Measurements from ENCODE around the gene GPC6. TPM values are rescaled to one million over a fixed set of nuclear protein-coding genes. Genes with fewer than 3 reads are reported as not detected.
A peak's percentile ranks its signal among the peaks of the same experiment; 100 is the strongest.

GPC6 gene
- polyA plus RNA-seq, 1 of the 3 experiments (the other 2 are of a cell fraction) = 6.7 TPM

GRCh38 chr13:93559718-93560117 lies 333.1 kb downstream of the GPC6 start:
- H2AFZ ChIP-seq (ENCODE audit: low read depth) = no peak overlapping the region
- TF ChIP-seq GATA2 (CRISPR knock-in tag; IDR thresholded peaks at IDR 0.05) (no peak), POLR2AphosphoS5 (IDR thresholded peaks at IDR 0.05; ENCODE audit: low read depth, low read length) (no peak), TEAD4 (IDR thresholded peaks at IDR 0.05; ENCODE audit: borderline replicate concordance, insufficient read depth) (no peak), YY1 (IDR thresholded peaks at IDR 0.05; ENCODE audit: low read depth) (no peak), NFIC (IDR thresholded peaks at IDR 0.05; ENCODE audit: borderline replicate concordance) (peak; percentile 94), USF2 (IDR thresholded peaks at IDR 0.05; ENCODE audit: borderline replicate concordance, low read depth, low read length) (no peak), RCOR1 (IDR thresholded peaks at IDR 0.05; ENCODE audit: low read length) (no peak), EZH2phosphoT487 (IDR thresholded peaks at IDR 0.05; ENCODE audit: borderline replicate concordance, low read depth) (no peak), RFX5 (IDR thresholded peaks at IDR 0.05; ENCODE audit: low read length) (no peak), FOXM1 (IDR thresholded peaks at IDR 0.05; ENCODE audit: low read depth) (no peak), JUND (IDR thresholded peaks at IDR 0.05) (peak; percentile 78), TAF1 (IDR thresholded peaks at IDR 0.05; ENCODE audit: borderline replicate concordance, low read depth, low read length) (no peak), SIN3A (IDR thresholded peaks at IDR 0.05; ENCODE audit: borderline replicate concordance, low read depth, low read length) (no peak), MEF2A (IDR thresholded peaks at IDR 0.05; ENCODE audit: borderline replicate concordance, low read depth) (no peak), SMC3 (IDR thresholded peaks at IDR 0.05; ENCODE audit: low read depth, low read length) (no peak), FOXJ3 (CRISPR knock-in tag; IDR thresholded peaks at IDR 0.05) (no peak), MXI1 (IDR thresholded peaks at IDR 0.05; ENCODE audit: low read depth, low read length) (no peak)
- TF ChIP-seq, protein P1, sequence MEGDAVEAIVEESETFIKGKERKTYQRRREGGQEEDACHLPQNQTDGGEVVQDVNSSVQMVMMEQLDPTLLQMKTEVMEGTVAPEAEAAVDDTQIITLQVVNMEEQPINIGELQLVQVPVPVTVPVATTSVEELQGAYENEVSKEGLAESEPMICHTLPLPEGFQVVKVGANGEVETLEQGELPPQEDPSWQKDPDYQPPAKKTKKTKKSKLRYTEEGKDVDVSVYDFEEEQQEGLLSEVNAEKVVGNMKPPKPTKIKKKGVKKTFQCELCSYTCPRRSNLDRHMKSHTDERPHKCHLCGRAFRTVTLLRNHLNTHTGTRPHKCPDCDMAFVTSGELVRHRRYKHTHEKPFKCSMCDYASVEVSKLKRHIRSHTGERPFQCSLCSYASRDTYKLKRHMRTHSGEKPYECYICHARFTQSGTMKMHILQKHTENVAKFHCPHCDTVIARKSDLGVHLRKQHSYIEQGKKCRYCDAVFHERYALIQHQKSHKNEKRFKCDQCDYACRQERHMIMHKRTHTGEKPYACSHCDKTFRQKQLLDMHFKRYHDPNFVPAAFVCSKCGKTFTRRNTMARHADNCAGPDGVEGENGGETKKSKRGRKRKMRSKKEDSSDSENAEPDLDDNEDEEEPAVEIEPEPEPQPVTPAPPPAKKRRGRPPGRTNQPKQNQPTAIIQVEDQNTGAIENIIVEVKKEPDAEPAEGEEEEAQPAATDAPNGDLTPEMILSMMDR (IDR thresholded peaks at IDR 0.05) = no peak
- TF ChIP-seq, protein P2, sequence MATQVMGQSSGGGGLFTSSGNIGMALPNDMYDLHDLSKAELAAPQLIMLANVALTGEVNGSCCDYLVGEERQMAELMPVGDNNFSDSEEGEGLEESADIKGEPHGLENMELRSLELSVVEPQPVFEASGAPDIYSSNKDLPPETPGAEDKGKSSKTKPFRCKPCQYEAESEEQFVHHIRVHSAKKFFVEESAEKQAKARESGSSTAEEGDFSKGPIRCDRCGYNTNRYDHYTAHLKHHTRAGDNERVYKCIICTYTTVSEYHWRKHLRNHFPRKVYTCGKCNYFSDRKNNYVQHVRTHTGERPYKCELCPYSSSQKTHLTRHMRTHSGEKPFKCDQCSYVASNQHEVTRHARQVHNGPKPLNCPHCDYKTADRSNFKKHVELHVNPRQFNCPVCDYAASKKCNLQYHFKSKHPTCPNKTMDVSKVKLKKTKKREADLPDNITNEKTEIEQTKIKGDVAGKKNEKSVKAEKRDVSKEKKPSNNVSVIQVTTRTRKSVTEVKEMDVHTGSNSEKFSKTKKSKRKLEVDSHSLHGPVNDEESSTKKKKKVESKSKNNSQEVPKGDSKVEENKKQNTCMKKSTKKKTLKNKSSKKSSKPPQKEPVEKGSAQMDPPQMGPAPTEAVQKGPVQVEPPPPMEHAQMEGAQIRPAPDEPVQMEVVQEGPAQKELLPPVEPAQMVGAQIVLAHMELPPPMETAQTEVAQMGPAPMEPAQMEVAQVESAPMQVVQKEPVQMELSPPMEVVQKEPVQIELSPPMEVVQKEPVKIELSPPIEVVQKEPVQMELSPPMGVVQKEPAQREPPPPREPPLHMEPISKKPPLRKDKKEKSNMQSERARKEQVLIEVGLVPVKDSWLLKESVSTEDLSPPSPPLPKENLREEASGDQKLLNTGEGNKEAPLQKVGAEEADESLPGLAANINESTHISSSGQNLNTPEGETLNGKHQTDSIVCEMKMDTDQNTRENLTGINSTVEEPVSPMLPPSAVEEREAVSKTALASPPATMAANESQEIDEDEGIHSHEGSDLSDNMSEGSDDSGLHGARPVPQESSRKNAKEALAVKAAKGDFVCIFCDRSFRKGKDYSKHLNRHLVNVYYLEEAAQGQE (IDR thresholded peaks at IDR 0.05; ENCODE audit: low read depth, low read length) = no peak
- TF ChIP-seq, protein P3, sequence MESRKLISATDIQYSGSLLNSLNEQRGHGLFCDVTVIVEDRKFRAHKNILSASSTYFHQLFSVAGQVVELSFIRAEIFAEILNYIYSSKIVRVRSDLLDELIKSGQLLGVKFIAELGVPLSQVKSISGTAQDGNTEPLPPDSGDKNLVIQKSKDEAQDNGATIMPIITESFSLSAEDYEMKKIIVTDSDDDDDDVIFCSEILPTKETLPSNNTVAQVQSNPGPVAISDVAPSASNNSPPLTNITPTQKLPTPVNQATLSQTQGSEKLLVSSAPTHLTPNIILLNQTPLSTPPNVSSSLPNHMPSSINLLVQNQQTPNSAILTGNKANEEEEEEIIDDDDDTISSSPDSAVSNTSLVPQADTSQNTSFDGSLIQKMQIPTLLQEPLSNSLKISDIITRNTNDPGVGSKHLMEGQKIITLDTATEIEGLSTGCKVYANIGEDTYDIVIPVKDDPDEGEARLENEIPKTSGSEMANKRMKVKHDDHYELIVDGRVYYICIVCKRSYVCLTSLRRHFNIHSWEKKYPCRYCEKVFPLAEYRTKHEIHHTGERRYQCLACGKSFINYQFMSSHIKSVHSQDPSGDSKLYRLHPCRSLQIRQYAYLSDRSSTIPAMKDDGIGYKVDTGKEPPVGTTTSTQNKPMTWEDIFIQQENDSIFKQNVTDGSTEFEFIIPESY (IDR thresholded peaks at IDR 0.05; ENCODE audit: borderline replicate concordance, low read depth) = no peak
- TF ChIP-seq, protein P4, sequence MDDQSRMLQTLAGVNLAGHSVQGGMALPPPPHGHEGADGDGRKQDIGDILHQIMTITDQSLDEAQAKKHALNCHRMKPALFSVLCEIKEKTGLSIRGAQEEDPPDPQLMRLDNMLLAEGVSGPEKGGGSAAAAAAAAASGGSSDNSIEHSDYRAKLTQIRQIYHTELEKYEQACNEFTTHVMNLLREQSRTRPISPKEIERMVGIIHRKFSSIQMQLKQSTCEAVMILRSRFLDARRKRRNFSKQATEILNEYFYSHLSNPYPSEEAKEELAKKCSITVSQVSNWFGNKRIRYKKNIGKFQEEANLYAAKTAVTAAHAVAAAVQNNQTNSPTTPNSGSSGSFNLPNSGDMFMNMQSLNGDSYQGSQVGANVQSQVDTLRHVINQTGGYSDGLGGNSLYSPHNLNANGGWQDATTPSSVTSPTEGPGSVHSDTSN (IDR thresholded peaks at IDR 0.05) = peak; percentile 67
- TF ChIP-seq, protein P5, sequence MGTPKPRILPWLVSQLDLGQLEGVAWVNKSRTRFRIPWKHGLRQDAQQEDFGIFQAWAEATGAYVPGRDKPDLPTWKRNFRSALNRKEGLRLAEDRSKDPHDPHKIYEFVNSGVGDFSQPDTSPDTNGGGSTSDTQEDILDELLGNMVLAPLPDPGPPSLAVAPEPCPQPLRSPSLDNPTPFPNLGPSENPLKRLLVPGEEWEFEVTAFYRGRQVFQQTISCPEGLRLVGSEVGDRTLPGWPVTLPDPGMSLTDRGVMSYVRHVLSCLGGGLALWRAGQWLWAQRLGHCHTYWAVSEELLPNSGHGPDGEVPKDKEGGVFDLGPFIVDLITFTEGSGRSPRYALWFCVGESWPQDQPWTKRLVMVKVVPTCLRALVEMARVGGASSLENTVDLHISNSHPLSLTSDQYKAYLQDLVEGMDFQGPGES (IDR thresholded peaks at IDR 0.05; ENCODE audit: low read depth, low read length) = no peak
- TF ChIP-seq, protein P6, sequence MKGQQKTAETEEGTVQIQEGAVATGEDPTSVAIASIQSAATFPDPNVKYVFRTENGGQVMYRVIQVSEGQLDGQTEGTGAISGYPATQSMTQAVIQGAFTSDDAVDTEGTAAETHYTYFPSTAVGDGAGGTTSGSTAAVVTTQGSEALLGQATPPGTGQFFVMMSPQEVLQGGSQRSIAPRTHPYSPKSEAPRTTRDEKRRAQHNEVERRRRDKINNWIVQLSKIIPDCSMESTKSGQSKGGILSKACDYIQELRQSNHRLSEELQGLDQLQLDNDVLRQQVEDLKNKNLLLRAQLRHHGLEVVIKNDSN (IDR thresholded peaks at IDR 0.05; ENCODE audit: borderline replicate concordance, low read depth) = no peak

More at GRCh38 chr13:93559718-93560117, 333.1 kb downstream of the GPC6 start:
- H4K20me1 ChIP-seq (ENCODE audit: insufficient read depth) = no peaks in the 10 kb centered on the region
- H3K79me2 ChIP-seq (ENCODE audit: insufficient read depth) = no peaks in the 10 kb centered on the region
- ChIA-PET POLR2A (no interaction called here), CTCF (no interaction called here)
- peaks cover 0 to 6% of the 10 kb centered on the region in 2 experiments for H3K36me3 ChIP-seq (replicated peaks in 1 of 2; ENCODE audit: control insufficient read depth in 1 of 2, insufficient read depth in 2 of 2, low read length in 1 of 2)
- no peak overlapping the region for H3K9ac ChIP-seq
- 21% methylated on average over 3 of the region's 3 CpGs for WGBS (ENCODE audit: low lambda C conversion rate)
- no peaks in the 10 kb centered on the region for H3K27me3 ChIP-seq (ENCODE audit: insufficient read depth)
- H3K9me2 ChIP-seq = no peaks in the 10 kb centered on the region
- peaks cover 0 to 4% of the 10 kb centered on the region in 2 experiments; a peak in 1 of 4 replicates for H3K4me1 ChIP-seq (ENCODE audit: control insufficient read depth in 1 of 2, insufficient read depth in 2 of 2, low read depth in 1 of 2, low read length in 1 of 2)
- no peak overlapping the region for H3K4me2 ChIP-seq
- peaks cover 6% of the 10 kb centered on the region for H3F3A ChIP-seq (replicated peaks; ENCODE audit: insufficient read depth)
- no peaks in the 10 kb centered on the region for H3K9me3 ChIP-seq
- no peak for DNase-seq
- H3K27ac ChIP-seq (ENCODE audit: low read depth in 2 of 2, low read length in 1 of 2) = no peak overlapping the region
- H3K4me3 ChIP-seq (ENCODE audit: low read depth in 2 of 2, low read length in 1 of 2) = no peak overlapping the region
